ENCODE data around the gene PER1. TPM values are rescaled to one million over a fixed set of nuclear protein-coding genes. Genes with fewer than 3 reads are reported as not detected.

Gene PER1
- total and polyA plus RNA-seq, 9 of the 15 experiments (the other 6 are each of a cell fraction or from before 2014, with no cell fraction given): 0.13 to 26.0 (median 3.4) TPM

GRCh38 chr17:8176998-8177731 lies 25.0 kb upstream of the PER1 start (continued):
- TF ChIP-seq RERE (CRISPR knock-in tag; IDR thresholded peaks at IDR 0.05; ENCODE audit: borderline replicate concordance) (no peak), MEF2A (IDR thresholded peaks at IDR 0.05; ENCODE audit: control insufficient read depth, low read depth, low read length) (no peak), SMAD2 (IDR thresholded peaks at IDR 0.05; ENCODE audit: low read depth, low read length) (no peak), CTCF (IDR thresholded peaks at IDR 0.05 in 2 of 3, conservative IDR thresholded peaks at IDR 0.05 in 1 of 3; ENCODE audit: insufficient read depth in 2 of 3, low read depth in 1 of 3, low read length in 3 of 3) (no peak), BACH1 (tag; IDR thresholded peaks at IDR 0.05) (no peak), HIVEP1 (CRISPR knock-in tag; IDR thresholded peaks at IDR 0.05) (no peak), ZNF436 (CRISPR knock-in tag; IDR thresholded peaks at IDR 0.05) (no peak), PATZ1 (CRISPR knock-in tag; IDR thresholded peaks at IDR 0.05; ENCODE audit: borderline replicate concordance) (no peak), SMARCA5 (IDR thresholded peaks at IDR 0.05) (no peak)
- TF ChIP-seq, protein P1, sequence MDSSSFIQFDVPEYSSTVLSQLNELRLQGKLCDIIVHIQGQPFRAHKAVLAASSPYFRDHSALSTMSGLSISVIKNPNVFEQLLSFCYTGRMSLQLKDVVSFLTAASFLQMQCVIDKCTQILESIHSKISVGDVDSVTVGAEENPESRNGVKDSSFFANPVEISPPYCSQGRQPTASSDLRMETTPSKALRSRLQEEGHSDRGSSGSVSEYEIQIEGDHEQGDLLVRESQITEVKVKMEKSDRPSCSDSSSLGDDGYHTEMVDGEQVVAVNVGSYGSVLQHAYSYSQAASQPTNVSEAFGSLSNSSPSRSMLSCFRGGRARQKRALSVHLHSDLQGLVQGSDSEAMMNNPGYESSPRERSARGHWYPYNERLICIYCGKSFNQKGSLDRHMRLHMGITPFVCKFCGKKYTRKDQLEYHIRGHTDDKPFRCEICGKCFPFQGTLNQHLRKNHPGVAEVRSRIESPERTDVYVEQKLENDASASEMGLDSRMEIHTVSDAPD (CRISPR knock-in tag; IDR thresholded peaks at IDR 0.05): no peak
- TF ChIP-seq, protein P2, sequence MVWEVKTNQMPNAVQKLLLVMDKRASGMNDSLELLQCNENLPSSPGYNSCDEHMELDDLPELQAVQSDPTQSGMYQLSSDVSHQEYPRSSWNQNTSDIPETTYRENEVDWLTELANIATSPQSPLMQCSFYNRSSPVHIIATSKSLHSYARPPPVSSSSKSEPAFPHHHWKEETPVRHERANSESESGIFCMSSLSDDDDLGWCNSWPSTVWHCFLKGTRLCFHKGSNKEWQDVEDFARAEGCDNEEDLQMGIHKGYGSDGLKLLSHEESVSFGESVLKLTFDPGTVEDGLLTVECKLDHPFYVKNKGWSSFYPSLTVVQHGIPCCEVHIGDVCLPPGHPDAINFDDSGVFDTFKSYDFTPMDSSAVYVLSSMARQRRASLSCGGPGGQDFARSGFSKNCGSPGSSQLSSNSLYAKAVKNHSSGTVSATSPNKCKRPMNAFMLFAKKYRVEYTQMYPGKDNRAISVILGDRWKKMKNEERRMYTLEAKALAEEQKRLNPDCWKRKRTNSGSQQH (CRISPR knock-in tag; IDR thresholded peaks at IDR 0.05): no peak
- TF ChIP-seq, protein P3, sequence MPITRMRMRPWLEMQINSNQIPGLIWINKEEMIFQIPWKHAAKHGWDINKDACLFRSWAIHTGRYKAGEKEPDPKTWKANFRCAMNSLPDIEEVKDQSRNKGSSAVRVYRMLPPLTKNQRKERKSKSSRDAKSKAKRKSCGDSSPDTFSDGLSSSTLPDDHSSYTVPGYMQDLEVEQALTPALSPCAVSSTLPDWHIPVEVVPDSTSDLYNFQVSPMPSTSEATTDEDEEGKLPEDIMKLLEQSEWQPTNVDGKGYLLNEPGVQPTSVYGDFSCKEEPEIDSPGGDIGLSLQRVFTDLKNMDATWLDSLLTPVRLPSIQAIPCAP (CRISPR knock-in tag; IDR thresholded peaks at IDR 0.05; ENCODE audit: borderline replicate concordance): no peak

All from K562 (cell line).